Left cardiac atrium (tissue), 4 donors: ENCODE data around the gene CSMD2. TPM values are rescaled to one million over a fixed set of nuclear protein-coding genes. Genes with fewer than 3 reads are reported as not detected.

Source experiments
- ATAC-seq, 2 donors: fragments of 200-7000 bp; cut with Tn5 transposase; one replicate each; pipeline ENCODE4 v1.9.1; 2020; ENCODE audit warnings: mild to moderate bottlenecking in 2 of 2, moderate library complexity in 2 of 2
- DNase-seq: peaks from one replicate; pipeline ENCODE4 v3.0.0-alpha.2; 2020
- intact Hi-C, 2 donors: fragments of 100-400 bp; cut with DNase I; formaldehyde crosslinking; loops; one replicate each; pipeline versions ENCODE4 v1.14.1 to v1.15.1; 2022 to 2023
- total RNA-seq, 2 donors: library from RNA; stranded (reverse); fragmentation: NEBNext Ultra II Directional; extraction: Animal tissue kit (Norgen Biotek cat#: 25700); gene quantifications; one replicate each; pipeline ENCODE4 v1.2.1, GENCODE V29; 2021
- donor health status: DM: no; HTN: yes; CAD: no.
- donor health status: DM: no; HTN: yes; CAD: no; lungs with severe emphysema.
- donor health status: DM: yes; HTN: yes; CAD: no.
- donor health status: Dilated cardiomyopathy.

Gene CSMD2
- total RNA-seq, 2 donors from 2014 or later: 0.29 to 0.58 TPM

GRCh38 chr1:33719771-33720670 is 445.0 kb downstream of the CSMD2 start:
- intact Hi-C loops: no loop called here
- ATAC-seq: no peak
- no peak for DNase-seq

GRCh38 chr1:33719326-33719725 is 445.7 kb downstream of the CSMD2 start:
- no peak for ATAC-seq
- no peak for DNase-seq

GRCh38 chr1:33718186-33718585 is 446.8 kb downstream of the CSMD2 start:
- ATAC-seq: no peak

More at GRCh38 chr1:33719326-33719725, 445.7 kb downstream of the CSMD2 start:
- intact Hi-C loops: no loop called here

GRCh38 chr1:33716976-33717688 is 447.9 kb downstream of the CSMD2 start:
- intact Hi-C loops: no loop called here
- DNase-seq: no peak
- no peak for ATAC-seq

More at GRCh38 chr1:33718186-33718585, 446.8 kb downstream of the CSMD2 start:
- no peak for DNase-seq
- intact Hi-C loops: no loop called here

- intact Hi-C loops: no loop called here
- DNase-seq: no peak
These were observed 449.7 kb downstream of the CSMD2 start for GRCh38 chr1:33715195-33715811.

GRCh38 chr1:33714421-33714820 is 450.6 kb downstream of the CSMD2 start:
- intact Hi-C loops: no loop called here
- ATAC-seq (no peak), DNase-seq (no peak)

More at GRCh38 chr1:33715195-33715811, 449.7 kb downstream of the CSMD2 start:
- no peak for ATAC-seq

- intact Hi-C loops: no loop called here
- DNase-seq: no peak
These were observed 451.8 kb downstream of the CSMD2 start for GRCh38 chr1:33713058-33713877.

GRCh38 chr1:33712186-33712585 is 452.8 kb downstream of the CSMD2 start:
- intact Hi-C loops: no loop called here
- DNase-seq (no peak), ATAC-seq (no peak)

More at GRCh38 chr1:33713058-33713877, 451.8 kb downstream of the CSMD2 start:
- no peak for ATAC-seq

GRCh38 chr1:33711511-33711910 is 453.5 kb downstream of the CSMD2 start:
- no peak for DNase-seq
- intact Hi-C loops: no loop called here
- no peak for ATAC-seq

GRCh38 chr1:33710967-33711366 is 454.1 kb downstream of the CSMD2 start:
- intact Hi-C loops: no loop called here
- no peak for DNase-seq
- ATAC-seq: no peak

- intact Hi-C loops: no loop called here
- DNase-seq (no peak), ATAC-seq (no peak)
These were observed 455.0 kb downstream of the CSMD2 start for GRCh38 chr1:33709783-33710718.

GRCh38 chr1:33709174-33709782 is 455.8 kb downstream of the CSMD2 start:
- intact Hi-C loops: no loop called here
- ATAC-seq: no peak
- DNase-seq: no peak

- intact Hi-C loops: no loop called here
- ATAC-seq: no peak
- no peak for DNase-seq
These were observed 458.3 kb downstream of the CSMD2 start for GRCh38 chr1:33706634-33707255.

GRCh38 chr1:33703464-33703863 is 461.6 kb downstream of the CSMD2 start:
- no peak for ATAC-seq
- intact Hi-C loops: no loop called here
- no peak for DNase-seq

- ATAC-seq (no peak), DNase-seq (no peak)
- intact Hi-C loops: no loop called here
These were observed 466.5 kb downstream of the CSMD2 start for GRCh38 chr1:33698361-33699035.

GRCh38 chr1:33697816-33698215 is 467.2 kb downstream of the CSMD2 start:
- no peak for DNase-seq
- ATAC-seq: no peak
- intact Hi-C loops: no loop called here

GRCh38 chr1:33696962-33697361 is 468.1 kb downstream of the CSMD2 start:
- no peak for ATAC-seq
- intact Hi-C loops: no loop called here
- DNase-seq: no peak
